ENCODE data around the gene SYT6.
A peak's percentile ranks its signal among the peaks of the same experiment; 100 is the strongest.
"Not testable (repeated sequence)": the region's sequence is repeated elsewhere in the genome, so short reads cannot be mapped to it uniquely, and the experiment has no call there.

The SYT6 gene

GRCh38 chr1:114091711-114092110 is 62.0 kb downstream of the SYT6 start:
- DNase-seq: no peak

GRCh38 chr1:114090738-114091505 is 62.7 kb downstream of the SYT6 start:
- DNase-seq: no peak

GRCh38 chr1:114089502-114090138 is 64.0 kb downstream of the SYT6 start:
- no peak for DNase-seq

- DNase-seq: no peak
These were observed 65.0 kb downstream of the SYT6 start for GRCh38 chr1:114088392-114089299.

- no peak for DNase-seq
These were observed 66.2 kb downstream of the SYT6 start for GRCh38 chr1:114087495-114087894.

GRCh38 chr1:114086601-114087368 is 66.9 kb downstream of the SYT6 start:
- DNase-seq: peak in 2 of 3 donors; percentile 31 to 39

- DNase-seq: peak; percentile 74 to 82 (median 82)
These were observed 70.6 kb downstream of the SYT6 start for GRCh38 chr1:114082867-114083585.

- DNase-seq: no peak
These were observed 71.4 kb downstream of the SYT6 start for GRCh38 chr1:114082304-114082630.

GRCh38 chr1:114081437-114082303 is 72.0 kb downstream of the SYT6 start:
- DNase-seq: peak; percentile 79 to 81 (median 80)

- DNase-seq: no peak
These were observed 72.9 kb downstream of the SYT6 start for GRCh38 chr1:114080511-114081436.

GRCh38 chr1:114079596-114080190 is 74.0 kb downstream of the SYT6 start:
- no peak for DNase-seq

- DNase-seq: peak; percentile 47 to 63 (median 60)
These were observed 75.6 kb downstream of the SYT6 start for GRCh38 chr1:114078116-114078515.

- no peak for DNase-seq
These were observed 76.5 kb downstream of the SYT6 start for GRCh38 chr1:114077188-114077587.

- DNase-seq: no peak
These were observed 77.4 kb downstream of the SYT6 start for GRCh38 chr1:114076308-114076707.

- peak; percentile 29 to 38 (median 37) for DNase-seq
These were observed 78.0 kb downstream of the SYT6 start for GRCh38 chr1:114075546-114076242.

GRCh38 chr1:114075105-114075504 is 78.6 kb downstream of the SYT6 start:
- no peak for DNase-seq

- no peak for DNase-seq
These were observed 81.4 kb downstream of the SYT6 start for GRCh38 chr1:114072246-114072645.

- not testable (repeated sequence) for DNase-seq
These were observed 83.9 kb downstream of the SYT6 start for GRCh38 chr1:114069762-114070161.

- DNase-seq: not testable (repeated sequence)
These were observed 85.0 kb downstream of the SYT6 start for GRCh38 chr1:114068684-114069083.

All from suppressor macrophage treated with lipopolysaccharide for 1 hour (primary cell).